Measurements from ENCODE around the gene TRIP12. TPM values are rescaled to one million over a fixed set of nuclear protein-coding genes. Genes with fewer than 3 reads are reported as not detected.

Gene TRIP12
- total and polyA plus RNA-seq, 2 of the 4 experiments (the other 2 are of a cell fraction): 51.6 to 209 TPM

- no peak overlapping the region for H2BK5ac ChIP-seq (ENCODE audit: low read depth, low read length, poor library complexity, severe bottlenecking)
- CTCF ChIA-PET: no interaction called here
- no peak overlapping the region for H3K4me3 ChIP-seq (ENCODE audit: insufficient read depth, low read depth, low read length)
- POLR2A ChIA-PET (ENCODE audit: unreplicated experiment): no interaction called here
- peaks cover 11 to 69% of the 10 kb centered on the region in 2 experiments; a peak in 3 of 4 replicates for H3K79me1 ChIP-seq (ENCODE audit: low read depth in 1 of 2, low read length in 2 of 2)
- H3K14ac ChIP-seq (replicated peaks; ENCODE audit: low read depth, low read length): no peak overlapping the region
- H4K5ac ChIP-seq (ENCODE audit: low read depth, low read length): no peak overlapping the region
- H2AFZ ChIP-seq (replicated peaks; ENCODE audit: low read length, poor library complexity): no peak overlapping the region
- peaks cover 14% of the 10 kb centered on the region for H3K36me3 ChIP-seq (ENCODE audit: control insufficient read depth, insufficient read depth, low read length)
- H3K4me1 ChIP-seq (ENCODE audit: control insufficient read depth, insufficient read depth, low read length): no peaks in the 10 kb centered on the region
- ATAC-seq (ENCODE audit: low read depth) (no peak), DNase-seq (no peak)
- H3K4me2 ChIP-seq (ENCODE audit: low read depth, low read length): no peak overlapping the region
- H2AK5ac ChIP-seq (ENCODE audit: low read depth, low read length): no peak overlapping the region
- in situ Hi-C loops (cut with MboI; ENCODE audit: low sequenced_read_pairs) (no loop called here), dilution Hi-C loops (cut with HindIII; ENCODE audit: low sequenced_read_pairs, unreplicated experiment) (no loop called here), intact Hi-C loops (cut with micrococcal nuclease) (no loop called here)
- no CpG with 5 or more reads among the region's 5 CpGs for WGBS, 2 experiments (ENCODE audit: extremely low coverage in 2 of 2, insufficient read length in 1 of 2)
- H3K9me1 ChIP-seq (ENCODE audit: insufficient read depth, low read length): peaks cover 3% of the 10 kb centered on the region
- H4K8ac ChIP-seq (ENCODE audit: low read depth in 2 of 2, low read length in 2 of 2): no peak overlapping the region
- no TSS peak for BruUV-seq (replicated peaks)
- H3K9ac ChIP-seq (ENCODE audit: low read depth, low read length): no peak overlapping the region
- H2AK9ac ChIP-seq (replicated peaks; ENCODE audit: low read depth, low read length, poor library complexity): no peak overlapping the region
- no peak overlapping the region for H4K91ac ChIP-seq (ENCODE audit: insufficient read depth, low read depth, low read length)
- no peak overlapping the region for H3K4ac ChIP-seq (ENCODE audit: low read depth, low read length)
- no peak overlapping the region for H3K18ac ChIP-seq (ENCODE audit: low read depth, low read length)
- no peak overlapping the region for H3K23ac ChIP-seq (ENCODE audit: low read depth, low read length)
- H2BK15ac ChIP-seq (ENCODE audit: low read depth, low read length): no peak overlapping the region
- H3K56ac ChIP-seq (ENCODE audit: extremely low read depth, insufficient read depth, low read length): no peak overlapping the region
- H2BK20ac ChIP-seq (ENCODE audit: low read depth, low read length): no peak overlapping the region
- H4K20me1 ChIP-seq (ENCODE audit: insufficient read depth, low read length): peaks cover 77% of the 10 kb centered on the region
- TF ChIP-seq USF2 (IDR thresholded peaks at IDR 0.05; ENCODE audit: low read depth, low read length): no peak
- no peak for TF ChIP-seq MAFK (IDR thresholded peaks at IDR 0.05; ENCODE audit: low read depth, low read length)
- no peak for TF ChIP-seq MAZ (IDR thresholded peaks at IDR 0.05; ENCODE audit: borderline replicate concordance, low read depth, low read length)
- no peak for TF ChIP-seq CHD1 (IDR thresholded peaks at IDR 0.05; ENCODE audit: low read depth, low read length)
- TF ChIP-seq BHLHE40 (IDR thresholded peaks at IDR 0.05; ENCODE audit: low read depth, low read length): no peak
- TF ChIP-seq RFX5 (IDR thresholded peaks at IDR 0.05; ENCODE audit: low read depth, low read length): no peak
- TF ChIP-seq CEBPB (IDR thresholded peaks at IDR 0.05; ENCODE audit: low read depth, low read length): no peak
- no peak for TF ChIP-seq FOS (IDR thresholded peaks at IDR 0.05; ENCODE audit: low read depth, low read length)
- TF ChIP-seq POLR2A (IDR thresholded peaks at IDR 0.05; ENCODE audit: low read depth, low read length): no peak
- TF ChIP-seq MXI1 (IDR thresholded peaks at IDR 0.05; ENCODE audit: borderline replicate concordance, low read depth, low read length): no peak
- TF ChIP-seq RCOR1 (IDR thresholded peaks at IDR 0.05; ENCODE audit: insufficient replicate concordance, low read length): no peak
- no peak for TF ChIP-seq NFE2L2 (IDR thresholded peaks at IDR 0.05; ENCODE audit: low read depth, low read length)
- TF ChIP-seq CTCF (conservative IDR thresholded peaks at IDR 0.05; ENCODE audit: low read depth, low read length): no peak
- no peaks in the 10 kb centered on the region for H3K27me3 ChIP-seq (ENCODE audit: control insufficient read depth, insufficient read depth, low read length)
- H2BK120ac ChIP-seq (ENCODE audit: low read depth, low read length): no peak overlapping the region
- no peaks in the 10 kb centered on the region for H3K9me3 ChIP-seq (ENCODE audit: control insufficient read depth, insufficient read depth, low read length)
- H3K27ac ChIP-seq (ENCODE audit: insufficient read depth, low read length): no peak overlapping the region
Measured at GRCh38 chr2:229884775-229885699, 36.8 kb downstream of the TRIP12 start.
